B cell (primary cell): ENCODE data around the gene QKI. TPM values are rescaled to one million over a fixed set of nuclear protein-coding genes. Genes with fewer than 3 reads are reported as not detected.

Source experiments
- ATAC-seq: fragments of 200-7000 bp; cut with Tn5 transposase; one replicate; pipeline ENCODE4 v1.10.0; 2021; ENCODE audit warnings: low read depth, mild to moderate bottlenecking, moderate number of reproducible peaks, moderate library complexity
- CTCF ChIA-PET: fragments of 350-600 bp; sonication (Branson Sonifier 250); formaldehyde crosslinking; loops from one replicate; lab custom pipeline; 2021; ENCODE audit warnings: antibody characterized with exemption, inconsistent platforms; lab: Charles Lee
- POLR2A ChIA-PET: fragments of 350-600 bp; sonication (Branson Sonifier 250); formaldehyde crosslinking; loops from one replicate; lab custom pipeline; 2021; ENCODE audit warnings: antibody characterized with exemption; lab: Charles Lee
- DNase-seq: peaks from one replicate; pipeline ENCODE4 v3.0.0; 2013
- H2AFZ ChIP-seq: 2 replicates; pipeline ENCODE4 v1.6.1; 2012; ENCODE audit warnings: mild to moderate bottlenecking, low read depth, low read length; ENCODE audit not compliant: insufficient read depth, poor library complexity, severe bottlenecking
- H3K27ac ChIP-seq, 2 donors: 1 replicate in 1 of 2; 2 replicates in 1 of 2; pipeline ENCODE4 v1.5.1; 2012 to 2013; ENCODE audit warnings: low read length in 2 of 2, mild to moderate bottlenecking in 2 of 2, moderate library complexity in 1 of 2
- H3K27me3 ChIP-seq, 4 experiments: fragments of 200-600 bp in 1 of 4; sonication (generic) in 1 of 4; replicated peaks in 1 of 4; 1 replicate in 2 of 4; 2 replicates in 2 of 4; pipeline versions ENCODE4 v1.6.1 to v1.7.0; 2013 to 2016; ENCODE audit warnings: low read length in 3 of 4, mild to moderate bottlenecking in 2 of 4, mixed read lengths in 1 of 4, moderate library complexity in 1 of 4; ENCODE audit not compliant: insufficient read depth in 4 of 4, control insufficient read depth in 3 of 4; ENCODE audit errors: control extremely low read depth in 1 of 4
- H3K36me3 ChIP-seq, 2 experiments: replicated peaks in 1 of 2; 1 replicate in 1 of 2; 2 replicates in 1 of 2; pipeline versions ENCODE4 v1.6.1 to v1.7.1; 2013; ENCODE audit warnings: low read length in 1 of 2; ENCODE audit not compliant: insufficient read depth in 2 of 2, control insufficient read depth in 1 of 2; ENCODE audit errors: control extremely low read depth in 1 of 2, extremely low read depth in 1 of 2
- H3K4me1 ChIP-seq, 2 donors: fragments of 200-600 bp in 1 of 2; sonication (generic) in 1 of 2; 1 replicate in 1 of 2; 2 replicates in 1 of 2; pipeline versions ENCODE4 v1.5.1 to v1.6.1; 2013 to 2017; ENCODE audit warnings: low read length in 2 of 2; ENCODE audit not compliant: control insufficient read depth in 2 of 2, insufficient read depth in 2 of 2
- H3K4me2 ChIP-seq: replicated peaks from 2 replicates; pipeline ENCODE3; 2012; ENCODE audit warnings: mild to moderate bottlenecking, low read depth, low read length; ENCODE audit not compliant: poor library complexity, severe bottlenecking
- H3K4me3 ChIP-seq, 5 experiments: fragments of 200-600 bp in 1 of 5; sonication (generic) in 1 of 5; 1 replicate in 3 of 5; 2 replicates in 2 of 5; pipeline versions ENCODE4 v1.5.1 to v1.7.0; 2011 to 2016; ENCODE audit warnings: low read length in 4 of 5, mild to moderate bottlenecking in 4 of 5, low read depth in 2 of 5, control low read depth in 1 of 5, moderate library complexity in 1 of 5; ENCODE audit not compliant: insufficient read depth in 1 of 5; ENCODE audit errors: control extremely low read depth in 1 of 5, extremely low read depth in 1 of 5
- H3K79me2 ChIP-seq: fragments of 200-600 bp; sonication (generic); one replicate; pipeline ENCODE4 v1.6.0; 2016; ENCODE audit warnings: low read length; ENCODE audit not compliant: control insufficient read depth, insufficient read depth
- H3K9ac ChIP-seq: fragments of 200-600 bp; sonication (generic); 2 replicates; pipeline ENCODE4 v1.6.1; 2017; ENCODE audit warnings: mild to moderate bottlenecking, low read length, moderate library complexity
- H3K9me3 ChIP-seq, 3 donors: one replicate each; pipeline versions ENCODE4 v1.6.1 to v1.7.1; 2013; ENCODE audit warnings: low read length in 2 of 3; ENCODE audit not compliant: control insufficient read depth in 2 of 3, insufficient read depth in 1 of 3; ENCODE audit errors: control extremely low read depth in 1 of 3
- H4K20me1 ChIP-seq: 2 replicates; pipeline ENCODE4 v1.6.0; 2012; ENCODE audit warnings: mild to moderate bottlenecking, low read length; ENCODE audit not compliant: insufficient read depth, control insufficient read depth, poor library complexity, severe bottlenecking
- H3K27ac Mint-ChIP-seq: one replicate; pipeline ENCODE4 v1.8.0; 2021; ENCODE audit warnings: mixed read lengths
- H3K27me3 Mint-ChIP-seq: one replicate; pipeline ENCODE4 v1.8.0; 2021; ENCODE audit warnings: mixed read lengths
- H3K4me1 Mint-ChIP-seq: one replicate; pipeline ENCODE4 v1.8.0; 2021; ENCODE audit warnings: mixed read lengths
- H3K4me3 Mint-ChIP-seq: one replicate; pipeline ENCODE4 v1.8.0; 2021; ENCODE audit warnings: mixed read lengths
- H3K9me3 Mint-ChIP-seq: one replicate; pipeline ENCODE4 v1.8.0; 2022; ENCODE audit warnings: mixed read lengths; ENCODE audit not compliant: insufficient read depth
- EZH2 ChIP-seq: IDR thresholded peaks from 2 replicates; pipeline ENCODE4 v1.6.1; 2012; ENCODE audit warnings: borderline replicate concordance, low read depth, mild to moderate bottlenecking, moderate library complexity, low read length; ENCODE audit not compliant: insufficient read depth, poor library complexity, severe bottlenecking
- WGBS: methylation state at CpG from one replicate; pipeline ENCODE4 v1.1.5; 2013; ENCODE audit warnings: missing lambda C conversion rate; ENCODE audit not compliant: insufficient coverage; 5-methylcytosine and 5-hydroxymethylcytosine counted together
- intact Hi-C: fragments of 100-400 bp; cut with micrococcal nuclease; formaldehyde crosslinking; loops from one replicate; pipeline ENCODE4 v1.10.0; 2022
- polyA plus RNA-seq: library from polyadenylated mRNA; depleted of rRNA; stranded (reverse); fragments of >200 nt; gene quantifications from 2 replicates; pipeline ENCODE4 v1.2.3, GENCODE V29; 2012
- total RNA-seq, 2 donors: library from RNA; stranded (reverse); fragments of 120-200 nt in 1 of 2; gene quantifications; 1 replicate in 1 of 2; 2 replicates in 1 of 2; pipeline versions ENCODE4 v1.2.3 to v1.2.4, GENCODE V29; 2013 to 2022
- TF ChIP-seq, protein P1 (sequence below): fragments of 200-600 bp; IDR thresholded peaks from one replicate; pipeline ENCODE4 v1.8.0; 2022; ENCODE audit warnings: antibody characterized with exemption, mild to moderate bottlenecking

QKI gene
- total and polyA plus RNA-seq, 2 donors (not counting 1 experiment from before 2014, with no cell fraction given), result 38.8 to 79.5 TPM

DNA sequence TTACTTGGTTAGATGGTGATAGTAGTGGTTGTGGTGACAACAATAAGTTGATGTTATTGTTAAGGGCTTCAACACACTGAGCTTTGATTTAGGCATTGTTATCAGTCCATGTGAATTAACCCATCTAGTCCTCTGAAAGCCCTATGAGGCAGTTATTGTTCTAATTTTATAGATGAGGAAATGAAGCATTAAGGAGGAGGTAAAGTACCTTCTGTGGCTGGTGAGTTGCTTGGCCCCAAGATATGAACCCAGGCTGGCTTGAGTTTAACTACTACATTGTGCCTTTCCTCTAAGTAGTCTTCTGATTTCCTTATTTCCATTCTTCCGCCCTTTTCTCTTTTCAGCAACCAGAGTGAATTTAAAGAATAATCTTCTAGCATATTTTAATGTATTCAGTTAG is 81.7 kb downstream of the QKI start:
- no peaks in the 10 kb centered on the region for H3K27me3 Mint-ChIP-seq
- no peak overlapping the region for H3K4me3 ChIP-seq
- peaks cover 28% of the 10 kb centered on the region for H3K4me1 Mint-ChIP-seq
- no peak overlapping the region for H3K27ac Mint-ChIP-seq
- intact Hi-C loops, result no loop called here
- no peaks in the 10 kb centered on the region for H3K36me3 ChIP-seq
- H3K4me3 Mint-ChIP-seq, result no peak overlapping the region
- no peak overlapping the region for H3K9ac ChIP-seq
- WGBS, result no CpG with 5 or more reads among the region's 1 CpG
- no peak overlapping the region for H3K4me2 ChIP-seq
- no peaks in the 10 kb centered on the region for H3K27me3 ChIP-seq
- H3K79me2 ChIP-seq, result peaks cover 66% of the 10 kb centered on the region
- DNase-seq (no peak), ATAC-seq (no peak)
- peaks cover 8% of the 10 kb centered on the region for H4K20me1 ChIP-seq
- POLR2A ChIA-PET, result no interaction called here
- no peak overlapping the region for H3K27ac ChIP-seq
- no peaks in the 10 kb centered on the region for H3K9me3 ChIP-seq
- no peak for TF ChIP-seq EZH2
- TF ChIP-seq, protein P1, sequence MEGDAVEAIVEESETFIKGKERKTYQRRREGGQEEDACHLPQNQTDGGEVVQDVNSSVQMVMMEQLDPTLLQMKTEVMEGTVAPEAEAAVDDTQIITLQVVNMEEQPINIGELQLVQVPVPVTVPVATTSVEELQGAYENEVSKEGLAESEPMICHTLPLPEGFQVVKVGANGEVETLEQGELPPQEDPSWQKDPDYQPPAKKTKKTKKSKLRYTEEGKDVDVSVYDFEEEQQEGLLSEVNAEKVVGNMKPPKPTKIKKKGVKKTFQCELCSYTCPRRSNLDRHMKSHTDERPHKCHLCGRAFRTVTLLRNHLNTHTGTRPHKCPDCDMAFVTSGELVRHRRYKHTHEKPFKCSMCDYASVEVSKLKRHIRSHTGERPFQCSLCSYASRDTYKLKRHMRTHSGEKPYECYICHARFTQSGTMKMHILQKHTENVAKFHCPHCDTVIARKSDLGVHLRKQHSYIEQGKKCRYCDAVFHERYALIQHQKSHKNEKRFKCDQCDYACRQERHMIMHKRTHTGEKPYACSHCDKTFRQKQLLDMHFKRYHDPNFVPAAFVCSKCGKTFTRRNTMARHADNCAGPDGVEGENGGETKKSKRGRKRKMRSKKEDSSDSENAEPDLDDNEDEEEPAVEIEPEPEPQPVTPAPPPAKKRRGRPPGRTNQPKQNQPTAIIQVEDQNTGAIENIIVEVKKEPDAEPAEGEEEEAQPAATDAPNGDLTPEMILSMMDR, result no peak
- CTCF ChIA-PET, result no interaction called here
- H3K4me1 ChIP-seq, result peaks cover 4 to 11% of the 10 kb centered on the region in 2 donors
- H2AFZ ChIP-seq, result no peak overlapping the region
- peaks cover 2% of the 10 kb centered on the region for H3K9me3 Mint-ChIP-seq

DNA sequence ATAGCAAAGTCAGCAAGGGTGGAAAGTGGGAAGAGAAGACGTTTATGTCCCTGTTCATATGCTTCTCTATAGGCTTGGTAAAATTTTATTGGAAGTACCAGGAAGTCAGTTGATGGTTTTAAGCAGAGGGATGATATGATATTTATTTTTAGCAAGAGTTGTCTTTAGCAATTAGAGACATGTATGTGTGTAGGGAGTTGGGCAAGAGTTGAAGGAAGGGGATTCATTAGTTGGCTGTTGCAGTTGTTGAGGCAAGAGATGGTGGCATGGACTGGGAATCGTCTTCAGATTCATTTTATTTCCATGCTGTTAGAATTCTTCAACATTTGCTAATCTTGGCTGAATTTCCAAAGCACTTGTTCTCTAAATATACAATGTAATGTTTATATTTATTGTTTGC is 85.6 kb downstream of the QKI start:
- no peak overlapping the region for H3K9ac ChIP-seq
- H3K9me3 ChIP-seq, result peaks cover 0 to 13% (median 10%) of the 10 kb centered on the region in 3 donors
- ATAC-seq, result no peak
- CTCF ChIA-PET, result no interaction called here
- TF ChIP-seq, protein P1, result no peak
- TF ChIP-seq EZH2, result no peak
- WGBS, result 100% methylated on average over 1 of the region's 2 CpGs
- no peak overlapping the region for H3K27ac ChIP-seq
- no peaks in the 10 kb centered on the region for H3K27me3 Mint-ChIP-seq
- no peaks in the 10 kb centered on the region for H3K27me3 ChIP-seq
- H3K27ac Mint-ChIP-seq, result no peak overlapping the region
- H3K9me3 Mint-ChIP-seq, result peaks cover 9% of the 10 kb centered on the region
- H2AFZ ChIP-seq, result no peak overlapping the region
- no peak for DNase-seq
- no peak overlapping the region for H3K4me2 ChIP-seq
- H3K36me3 ChIP-seq, result no peaks in the 10 kb centered on the region
- no peak overlapping the region for H3K4me3 ChIP-seq
- POLR2A ChIA-PET, result no interaction called here
- H3K4me1 ChIP-seq, result peaks cover 4 to 11% of the 10 kb centered on the region in 2 donors
- H3K4me3 Mint-ChIP-seq, result no peak overlapping the region
- H3K79me2 ChIP-seq, result peaks cover 79% of the 10 kb centered on the region
- H3K4me1 Mint-ChIP-seq, result peaks cover 33% of the 10 kb centered on the region
- H4K20me1 ChIP-seq, result peaks cover 12% of the 10 kb centered on the region
- intact Hi-C loops, result no loop called here
